HepG2 (cell line): Measurements from ENCODE around the gene AKT3. TPM values are rescaled to one million over a fixed set of nuclear protein-coding genes. Genes with fewer than 3 reads are reported as not detected.

Source experiments
- ATAC-seq: fragments of 200-7000 bp; cut with Tn5 transposase; 3 replicates; pipeline ENCODE4 v1.9.1; 2020; ENCODE audit warnings: mild to moderate bottlenecking, moderate library complexity
- BruUV-seq: library from RNA; stranded (reverse); fragments of 400-500 nt; replicated peaks from 2 replicates; lab custom pipeline; 2021; lab: Mats Ljungman, UMichigan
- CTCF ChIA-PET: fragments of 300-600 bp; formaldehyde crosslinking; extraction: SDS; loops from one replicate; lab custom pipeline; 2021; ENCODE audit warnings: low total read pairs, inconsistent platforms, low intra/inter-chr PET ratio; lab: Yijun Ruan, JAX
- POLR2A ChIA-PET: fragments of 350-600 bp; sonication (Branson Sonifier 250); formaldehyde crosslinking; loops from one replicate; lab custom pipeline; 2020; ENCODE audit warnings: antibody characterized with exemption, inconsistent platforms; lab: Yijun Ruan, JAX
- DNase-seq: peaks from one replicate; pipeline ENCODE4 v3.0.0-alpha.2; 2015; ENCODE audit warnings: low spot score
- FAIRE-seq: peaks from 3 replicates; lab custom pipeline; 2011; peaks lifted over from hg19 to GRCh38; lab: Jason Lieb, UNC
- H2AFZ ChIP-seq: one replicate; pipeline ENCODE4 v1.6.1; 2011; ENCODE audit warnings: low read length, inconsistent platforms
- H3K27ac ChIP-seq: fragments of 300-600 bp; 3 replicates; pipeline ENCODE4 v1.8.0; 2011; ENCODE audit warnings: mixed run types, mild to moderate bottlenecking, mixed read lengths, low read length, inconsistent platforms; ENCODE audit not compliant: insufficient read depth; ENCODE audit errors: extremely low read length
- H3K27me3 ChIP-seq, 2 experiments: fragments of 200-600 bp in 1 of 2; 2 replicates in 1 of 2; 3 replicates in 1 of 2; pipeline versions ENCODE4 v1.6.0 to v1.8.0; 2011; ENCODE audit warnings: low read length in 2 of 2, mild to moderate bottlenecking in 2 of 2, moderate library complexity in 2 of 2, inconsistent platforms in 1 of 2; ENCODE audit not compliant: insufficient read depth in 2 of 2, control insufficient read depth in 1 of 2
- H3K36me3 ChIP-seq, 2 experiments: fragments of 200-600 bp in 1 of 2; replicated peaks in 1 of 2; 2 replicates in 1 of 2; 3 replicates in 1 of 2; pipeline versions ENCODE4 v1.5.1 to v1.8.0; 2011; ENCODE audit warnings: low read length in 2 of 2, inconsistent platforms in 1 of 2; ENCODE audit not compliant: insufficient read depth in 2 of 2, control insufficient read depth in 1 of 2
- H3K4me1 ChIP-seq: 2 replicates; pipeline ENCODE4 v1.5.1; 2012; ENCODE audit warnings: low read length, inconsistent platforms; ENCODE audit not compliant: insufficient read depth
- H3K4me2 ChIP-seq: 2 replicates; pipeline ENCODE4 v1.6.0; 2011; ENCODE audit warnings: low read depth, low read length, inconsistent platforms
- H3K4me3 ChIP-seq, 3 experiments: fragments of 200-600 bp in 1 of 3; sonication (generic), shearing (Covaris generic) in 1 of 3; replicated peaks in 1 of 3; 2 replicates each; pipeline ENCODE4 v1.5.1; 2011 to 2016; ENCODE audit warnings: low read length in 3 of 3, inconsistent platforms in 2 of 3, low read depth in 2 of 3, mild to moderate bottlenecking in 2 of 3, control low read depth in 1 of 3, mixed read lengths in 1 of 3; ENCODE audit not compliant: insufficient read depth in 1 of 3
- H3K79me2 ChIP-seq: one replicate; pipeline ENCODE4 v1.6.1; 2011; ENCODE audit warnings: low read length, inconsistent platforms; ENCODE audit not compliant: insufficient read depth
- H3K9ac ChIP-seq: 2 replicates; pipeline ENCODE4 v1.6.0; 2011; ENCODE audit warnings: mild to moderate bottlenecking, low read depth, low read length, inconsistent platforms; ENCODE audit not compliant: insufficient read depth
- H3K9me3 ChIP-seq: 2 replicates; pipeline ENCODE4 v1.5.1; 2012; ENCODE audit warnings: mild to moderate bottlenecking, low read length
- H4K20me1 ChIP-seq: 2 replicates; pipeline ENCODE4 v1.6.0; 2011; ENCODE audit warnings: inconsistent platforms, mild to moderate bottlenecking, low read length, moderate library complexity; ENCODE audit not compliant: insufficient read depth
- EP300 ChIP-seq, 3 experiments: sonication (generic) in 1 of 3; formaldehyde crosslinking in 1 of 3; IDR thresholded peaks; 2 replicates each; pipeline versions ENCODE4 v1.5.1 to v1.6.1; 2011 to 2020; ENCODE audit warnings: low read depth in 2 of 3, low read length in 2 of 3, borderline replicate concordance in 1 of 3, improper control_type of control experiment in 1 of 3, mild to moderate bottlenecking in 1 of 3, missing genetic modification reagents in 1 of 3, moderate library complexity in 1 of 3
- KAT2B ChIP-seq: fragments of 150-350 bp; IDR thresholded peaks from 2 replicates; pipeline ENCODE4 v1.6.1; 2014; ENCODE audit warnings: low read depth, low read length, borderline replicate concordance
- NFYB ChIP-seq: sonication (generic); formaldehyde crosslinking; IDR thresholded peaks from 2 replicates; pipeline ENCODE4 v1.4.0; 2020; ENCODE audit warnings: missing genetic modification reagents
- SKI ChIP-seq: fragments of 450-650 bp; IDR thresholded peaks from one replicate; pipeline ENCODE4 v1.6.1; 2018; ENCODE audit warnings: mild to moderate bottlenecking; ENCODE audit not compliant: partially characterized antibody
- ZFY ChIP-seq: sonication (generic); formaldehyde crosslinking; IDR thresholded peaks from 2 replicates; pipeline ENCODE4 v1.4.0; 2020; ENCODE audit warnings: missing genetic modification reagents
- ZNF556 ChIP-seq: sonication (generic); formaldehyde crosslinking; IDR thresholded peaks from 2 replicates; pipeline ENCODE4 v1.4.0; 2020; ENCODE audit warnings: mild to moderate bottlenecking, missing genetic modification reagents, borderline replicate concordance
- ZSCAN30 ChIP-seq: sonication (generic); formaldehyde crosslinking; IDR thresholded peaks from 2 replicates; pipeline ENCODE4 v1.5.0; 2020; ENCODE audit warnings: mild to moderate bottlenecking, missing genetic modification reagents
- WGBS: methylation state at CpG from one replicate; pipeline ENCODE4 v1.1.6; 2017; ENCODE audit warnings: low lambda C conversion rate; 5-methylcytosine and 5-hydroxymethylcytosine counted together
- in situ Hi-C: cut with HindIII; loops from 2 replicates; pipeline ENCODE4 v1.10.0; 2017; ENCODE audit warnings: low pct_unique_long_range_greater_than_20kb; ENCODE audit not compliant: extremely low pct_ligation_motif_present
- intact Hi-C: fragments of 100-400 bp; cut with micrococcal nuclease; formaldehyde crosslinking; loops from one replicate; pipeline ENCODE4 v1.10.0; 2022; ENCODE audit not compliant: unreplicated experiment
- polyA plus RNA-seq, 8 experiments: library from polyadenylated mRNA; depleted of rRNA in 3 of 8; stranded (reverse) in 7 of 8; unstranded in 1 of 8; fragments of >200 nt; fragmentation: Illumina TruSeq in 4 of 8; extraction: Trizol in 4 of 8; gene quantifications; 2 replicates each; pipeline versions ENCODE4 v1.2.1 to v1.2.3, GENCODE V29; 2011 to 2016; ENCODE audit warnings: low read depth in 4 of 8, missing spikeins in 1 of 8, mixed read lengths in 1 of 8; ENCODE audit not compliant: insufficient read depth in 1 of 8
- total RNA-seq, 5 experiments: library from RNA; depleted of rRNA; stranded (reverse); fragments of >200 nt; fragmentation: Illumina TruSeq; extraction: Trizol; gene quantifications; 2 replicates each; pipeline ENCODE4 v1.2.3, GENCODE V29; 2016; ENCODE audit warnings: low read depth in 1 of 5
- TF ChIP-seq, protein P1 (sequence below): sonication (generic); formaldehyde crosslinking; IDR thresholded peaks from 2 replicates; pipeline ENCODE4 v1.4.0; 2020; ENCODE audit warnings: missing genetic modification reagents; ENCODE audit errors: not compliant biosample characterization
- TF ChIP-seq, protein P2 (sequence below): sonication (generic); formaldehyde crosslinking; IDR thresholded peaks from 2 replicates; pipeline ENCODE4 v1.8.1; 2023; ENCODE audit warnings: mild to moderate bottlenecking, missing genetic modification reagents
- TF ChIP-seq, protein P3 (sequence below): sonication (generic); formaldehyde crosslinking; IDR thresholded peaks from 2 replicates; pipeline ENCODE4 v1.8.1; 2022; ENCODE audit warnings: low read depth, mild to moderate bottlenecking, missing genetic modification reagents
- TF ChIP-seq, protein P4 (sequence below): sonication (generic); formaldehyde crosslinking; IDR thresholded peaks from 2 replicates; pipeline ENCODE4 v1.8.0; 2022; ENCODE audit warnings: missing genetic modification reagents, mild to moderate bottlenecking, borderline replicate concordance

Gene AKT3
- total and polyA plus RNA-seq, 2 of the 13 experiments (the other 11 are each of a cell fraction or from before 2014, with no cell fraction given) = 0.07 TPM

DNA sequence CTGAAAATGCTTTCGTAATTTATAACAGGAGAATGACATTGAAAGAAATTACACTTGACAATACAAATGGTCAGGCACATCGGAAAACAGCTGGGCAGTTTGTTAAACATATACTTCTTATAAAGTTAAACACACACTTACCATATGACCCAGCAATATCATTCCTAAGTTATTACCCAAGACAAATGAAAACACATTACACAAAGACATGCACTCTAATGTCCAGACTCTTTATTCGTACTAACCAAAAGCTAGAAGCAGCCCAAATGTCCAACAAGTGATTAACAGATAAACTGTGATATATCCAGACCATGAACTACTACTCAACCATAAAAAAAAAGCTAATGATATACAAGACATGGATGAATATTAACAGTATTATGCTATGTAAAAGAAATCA, 8.5 kb downstream of the AKT3 start:
- no peak overlapping the region for H3K9ac ChIP-seq
- DNase-seq = no peak
- no peak overlapping the region for H3K4me2 ChIP-seq
- no peak for ATAC-seq
- no peaks in the 10 kb centered on the region for H3K4me1 ChIP-seq
- no peak for FAIRE-seq
- no peaks in the 10 kb centered on the region for H3K36me3 ChIP-seq
- no peaks in the 10 kb centered on the region for H4K20me1 ChIP-seq
- intact Hi-C loops = no loop called here
- ChIA-PET CTCF (no interaction called here), POLR2A (no interaction called here)
- no peak overlapping the region for H2AFZ ChIP-seq
- BruUV-seq = no TSS peak
- H3K9me3 ChIP-seq = no peaks in the 10 kb centered on the region
- WGBS = 1% methylated on average over 3 of the region's 3 CpGs
- no peak overlapping the region for H3K4me3 ChIP-seq
- TF ChIP-seq ZFY (no peak), EP300 (IDR thresholded peaks at IDR 0.05; ENCODE audit: low read depth in 2 of 2, low read length in 2 of 2) (no peak), EP300 (CRISPR knock-in tag; IDR thresholded peaks at IDR 0.05; ENCODE audit: borderline replicate concordance) (no peak), ZSCAN30 (CRISPR knock-in tag) (no peak), KAT2B (no peak), NFYB (CRISPR knock-in tag) (no peak), ZNF556 (CRISPR knock-in tag) (no peak), SKI (no peak)
- TF ChIP-seq, protein P1, sequence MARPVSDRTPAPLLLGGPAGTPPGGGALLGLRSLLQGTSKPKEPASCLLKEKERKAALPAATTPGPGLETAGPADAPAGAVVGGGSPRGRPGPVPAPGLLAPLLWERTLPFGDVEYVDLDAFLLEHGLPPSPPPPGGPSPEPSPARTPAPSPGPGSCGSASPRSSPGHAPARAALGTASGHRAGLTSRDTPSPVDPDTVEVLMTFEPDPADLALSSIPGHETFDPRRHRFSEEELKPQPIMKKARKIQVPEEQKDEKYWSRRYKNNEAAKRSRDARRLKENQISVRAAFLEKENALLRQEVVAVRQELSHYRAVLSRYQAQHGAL = no peak
- TF ChIP-seq, protein P2, sequence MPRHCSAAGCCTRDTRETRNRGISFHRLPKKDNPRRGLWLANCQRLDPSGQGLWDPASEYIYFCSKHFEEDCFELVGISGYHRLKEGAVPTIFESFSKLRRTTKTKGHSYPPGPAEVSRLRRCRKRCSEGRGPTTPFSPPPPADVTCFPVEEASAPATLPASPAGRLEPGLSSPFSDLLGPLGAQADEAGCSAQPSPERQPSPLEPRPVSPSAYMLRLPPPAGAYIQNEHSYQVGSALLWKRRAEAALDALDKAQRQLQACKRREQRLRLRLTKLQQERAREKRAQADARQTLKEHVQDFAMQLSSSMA (CRISPR knock-in tag) = no peak
- TF ChIP-seq, protein P3, sequence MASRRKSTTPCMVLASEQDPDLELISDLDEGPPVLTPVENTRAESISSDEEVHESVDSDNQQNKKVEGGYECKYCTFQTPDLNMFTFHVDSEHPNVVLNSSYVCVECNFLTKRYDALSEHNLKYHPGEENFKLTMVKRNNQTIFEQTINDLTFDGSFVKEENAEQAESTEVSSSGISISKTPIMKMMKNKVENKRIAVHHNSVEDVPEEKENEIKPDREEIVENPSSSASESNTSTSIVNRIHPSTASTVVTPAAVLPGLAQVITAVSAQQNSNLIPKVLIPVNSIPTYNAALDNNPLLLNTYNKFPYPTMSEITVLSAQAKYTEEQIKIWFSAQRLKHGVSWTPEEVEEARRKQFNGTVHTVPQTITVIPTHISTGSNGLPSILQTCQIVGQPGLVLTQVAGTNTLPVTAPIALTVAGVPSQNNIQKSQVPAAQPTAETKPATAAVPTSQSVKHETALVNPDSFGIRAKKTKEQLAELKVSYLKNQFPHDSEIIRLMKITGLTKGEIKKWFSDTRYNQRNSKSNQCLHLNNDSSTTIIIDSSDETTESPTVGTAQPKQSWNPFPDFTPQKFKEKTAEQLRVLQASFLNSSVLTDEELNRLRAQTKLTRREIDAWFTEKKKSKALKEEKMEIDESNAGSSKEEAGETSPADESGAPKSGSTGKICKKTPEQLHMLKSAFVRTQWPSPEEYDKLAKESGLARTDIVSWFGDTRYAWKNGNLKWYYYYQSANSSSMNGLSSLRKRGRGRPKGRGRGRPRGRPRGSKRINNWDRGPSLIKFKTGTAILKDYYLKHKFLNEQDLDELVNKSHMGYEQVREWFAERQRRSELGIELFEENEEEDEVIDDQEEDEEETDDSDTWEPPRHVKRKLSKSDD (CRISPR knock-in tag) = no peak
- TF ChIP-seq, protein P4, sequence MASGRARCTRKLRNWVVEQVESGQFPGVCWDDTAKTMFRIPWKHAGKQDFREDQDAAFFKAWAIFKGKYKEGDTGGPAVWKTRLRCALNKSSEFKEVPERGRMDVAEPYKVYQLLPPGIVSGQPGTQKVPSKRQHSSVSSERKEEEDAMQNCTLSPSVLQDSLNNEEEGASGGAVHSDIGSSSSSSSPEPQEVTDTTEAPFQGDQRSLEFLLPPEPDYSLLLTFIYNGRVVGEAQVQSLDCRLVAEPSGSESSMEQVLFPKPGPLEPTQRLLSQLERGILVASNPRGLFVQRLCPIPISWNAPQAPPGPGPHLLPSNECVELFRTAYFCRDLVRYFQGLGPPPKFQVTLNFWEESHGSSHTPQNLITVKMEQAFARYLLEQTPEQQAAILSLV (CRISPR knock-in tag) = no peak
- no peaks in the 10 kb centered on the region for H3K79me2 ChIP-seq
- H3K27ac ChIP-seq = no peak overlapping the region
- in situ Hi-C loops = no loop called here
- no peaks in the 10 kb centered on the region for H3K27me3 ChIP-seq
